ENCODE data around the gene CAD.
"Not testable (repeated sequence)": the region's sequence is repeated elsewhere in the genome, so short reads cannot be mapped to it uniquely, and the experiment has no call there.

CAD gene

GRCh38 chr2:27186613-27187345, 30.4 kb upstream of the CAD start:
- H3K4me3 ChIP-seq (ENCODE audit: control insufficient read depth, low read depth, low read length) = no peak overlapping the region
- DNase-seq (ENCODE audit: low read depth) = no peak
- no peak for TF ChIP-seq CTCF (IDR thresholded peaks at IDR 0.05; ENCODE audit: control insufficient read depth, insufficient read depth, low read depth, low read length, missing control alignments)

DNA sequence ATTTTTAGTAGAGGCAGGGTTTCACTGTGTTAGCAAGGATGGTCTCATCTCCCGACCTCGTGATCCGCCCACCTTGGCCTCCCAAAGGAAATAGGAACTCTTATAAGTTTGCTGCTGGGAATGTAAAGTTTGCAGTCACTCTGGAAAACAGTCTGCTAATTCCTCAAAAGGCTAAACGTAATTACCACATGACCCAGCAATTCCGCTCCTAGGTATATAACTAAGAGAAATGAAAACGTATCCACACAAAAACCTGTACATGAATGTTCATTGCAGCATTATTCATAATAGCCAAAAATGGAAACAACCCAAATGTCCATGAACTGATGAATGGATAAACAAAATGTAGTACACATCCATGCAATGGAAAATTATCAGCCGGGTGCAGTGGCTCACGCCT, 27.2 kb upstream of the CAD start:
- no peak for DNase-seq (ENCODE audit: low read depth)
- no peak for TF ChIP-seq CTCF (IDR thresholded peaks at IDR 0.05; ENCODE audit: control insufficient read depth, insufficient read depth, low read depth, low read length, missing control alignments)
- no peak overlapping the region for H3K4me3 ChIP-seq (ENCODE audit: control insufficient read depth, low read depth, low read length)

DNA sequence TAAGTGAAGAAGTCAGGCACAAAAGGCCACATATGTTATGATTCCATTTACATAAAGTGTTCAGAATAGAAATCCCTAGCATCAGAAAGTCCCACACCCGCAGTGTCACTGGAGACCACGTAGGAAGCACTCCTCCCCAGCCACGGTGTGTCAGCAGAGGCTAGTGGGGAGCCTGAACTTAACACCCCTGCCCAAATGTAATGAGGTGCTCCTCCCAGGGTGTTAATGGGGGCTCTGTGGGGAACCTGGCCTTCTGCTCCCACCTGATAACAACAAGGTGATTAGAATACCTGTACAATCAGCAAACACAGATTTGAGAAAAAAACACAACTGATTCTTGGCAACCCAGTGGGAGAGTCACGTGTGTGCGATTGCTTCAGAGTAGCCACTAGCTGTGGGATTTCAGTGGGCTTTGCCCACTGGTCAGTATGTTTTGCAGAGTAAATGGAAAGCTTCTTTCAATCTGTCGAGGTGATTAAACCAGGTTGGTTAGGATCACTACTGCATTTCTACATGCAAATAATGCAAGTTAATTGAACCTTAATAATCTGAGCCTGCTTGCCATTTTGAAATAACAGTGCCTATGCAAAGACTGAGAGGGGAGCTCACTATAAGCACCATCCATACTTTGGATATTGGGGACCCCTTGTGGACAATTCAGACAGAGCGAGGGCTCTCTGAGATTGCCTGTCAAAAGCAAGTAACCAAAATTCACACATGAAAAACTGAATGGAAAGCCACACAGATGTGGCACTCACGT, 25.9 kb upstream of the CAD start:
- DNase-seq (ENCODE audit: low read depth) = no peak
- no peak overlapping the region for H3K4me3 ChIP-seq (ENCODE audit: control insufficient read depth, low read depth, low read length)
- peak; percentile 68 for TF ChIP-seq CTCF (IDR thresholded peaks at IDR 0.05; ENCODE audit: control insufficient read depth, insufficient read depth, low read depth, low read length, missing control alignments)

DNA sequence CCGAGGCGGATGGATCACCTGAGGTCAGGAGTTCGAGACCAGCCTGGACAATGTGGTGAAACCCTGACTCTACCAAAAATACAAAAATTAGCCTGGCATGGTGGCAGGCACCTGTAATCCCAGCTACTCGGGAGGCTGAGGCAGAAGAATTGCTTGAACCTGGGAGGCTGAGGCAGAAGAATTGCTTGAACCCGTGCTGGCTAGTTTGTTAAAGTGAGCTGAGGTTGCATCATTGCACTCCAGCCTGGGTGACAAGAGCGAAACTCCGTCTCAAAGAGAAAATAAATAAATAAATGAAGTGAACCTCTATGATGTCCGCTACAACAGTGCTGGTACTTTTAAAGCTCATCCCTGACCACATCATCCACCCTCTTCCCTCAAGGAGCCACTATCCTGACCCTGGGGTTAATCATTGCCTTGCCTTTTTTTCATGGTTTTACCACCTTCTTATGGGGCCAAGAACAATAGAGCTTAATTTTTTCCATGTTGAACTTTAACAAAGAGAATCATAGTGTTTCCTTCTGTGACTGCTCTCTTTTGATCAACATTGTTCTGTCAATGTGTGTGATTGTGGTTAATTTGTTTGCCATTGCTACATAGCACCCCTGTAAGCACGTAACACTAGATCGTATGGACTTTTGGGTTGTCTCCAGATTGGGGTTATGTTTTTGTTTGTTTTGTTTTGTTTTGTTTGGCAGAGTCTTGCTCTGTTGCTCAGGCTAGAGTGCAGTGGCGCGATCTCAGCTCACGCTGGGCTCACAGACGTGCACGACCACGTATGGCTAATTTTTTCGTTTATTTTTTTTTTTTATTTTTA, 22.4 kb upstream of the CAD start:
- no peak overlapping the region for H3K4me3 ChIP-seq (ENCODE audit: control insufficient read depth, low read depth, low read length)
- DNase-seq (ENCODE audit: low read depth) = no peak

GRCh38 chr2:27195799-27196198, 21.4 kb upstream of the CAD start:
- not testable (repeated sequence) for H3K4me3 ChIP-seq (ENCODE audit: control insufficient read depth, low read depth, low read length)

More for the DNA sequence above, 22.4 kb upstream of the CAD start:
- TF ChIP-seq CTCF (IDR thresholded peaks at IDR 0.05; ENCODE audit: control insufficient read depth, insufficient read depth, low read depth, low read length, missing control alignments) = no peak

DNA sequence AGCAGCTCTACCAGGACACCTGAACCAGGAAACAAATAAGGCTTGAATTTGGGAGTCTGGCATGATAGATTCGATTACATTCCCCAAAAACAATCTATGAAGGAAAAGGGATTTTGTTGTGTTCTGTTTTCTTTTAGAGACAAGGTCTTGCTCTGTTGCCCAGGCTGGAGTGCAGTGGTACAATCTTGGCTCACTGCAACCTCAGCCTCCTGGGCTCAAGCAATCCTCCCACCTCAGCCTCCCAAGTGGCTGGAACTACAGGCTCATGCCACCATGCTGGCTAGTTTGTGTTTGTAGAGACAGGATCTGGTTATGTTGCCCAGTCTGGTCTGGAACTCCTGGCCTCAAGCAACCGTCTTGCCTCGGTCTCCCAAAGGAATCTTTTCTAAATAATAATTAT, 19.1 kb upstream of the CAD start:
- DNase-seq (ENCODE audit: low read depth); H3K4me3 ChIP-seq (ENCODE audit: control insufficient read depth, low read depth, low read length): not testable (repeated sequence)

More at GRCh38 chr2:27195799-27196198, 21.4 kb upstream of the CAD start:
- DNase-seq (ENCODE audit: low read depth) = not testable (repeated sequence)

GRCh38 chr2:27198627-27199026, 18.5 kb upstream of the CAD start:
- no peak for TF ChIP-seq CTCF (IDR thresholded peaks at IDR 0.05; ENCODE audit: control insufficient read depth, insufficient read depth, low read depth, low read length, missing control alignments)

More at GRCh38 chr2:27198627-27199026, 18.5 kb upstream of the CAD start:
- DNase-seq (ENCODE audit: low read depth) = no peak
- no peak overlapping the region for H3K4me3 ChIP-seq (ENCODE audit: control insufficient read depth, low read depth, low read length)
